C4-2B (cell line): Measurements from ENCODE around the gene TMC3.

Source experiments
- CTCF ChIP-seq: fragments of 450-650 bp; conservative IDR thresholded peaks from 2 replicates; pipeline ENCODE4 v1.5.1; 2017; ENCODE audit warnings: mild to moderate bottlenecking
- ZFX ChIP-seq: fragments of 450-650 bp; IDR thresholded peaks from 2 replicates; pipeline ENCODE4 v1.6.1; 2017

- no peak for TF ChIP-seq CTCF
- TF ChIP-seq ZFX = no peak
Measured at GRCh38 chr15:81286621-81287121, 87.3 kb downstream of the TMC3 start.
